Kidney glomerular epithelial cell (primary cell): ENCODE results near the gene TGFB2.

Experiments used
- DNase-seq: peaks from one replicate; lab custom pipeline; 2025; lab: John Stamatoyannopoulos, UW

Gene TGFB2

DNA sequence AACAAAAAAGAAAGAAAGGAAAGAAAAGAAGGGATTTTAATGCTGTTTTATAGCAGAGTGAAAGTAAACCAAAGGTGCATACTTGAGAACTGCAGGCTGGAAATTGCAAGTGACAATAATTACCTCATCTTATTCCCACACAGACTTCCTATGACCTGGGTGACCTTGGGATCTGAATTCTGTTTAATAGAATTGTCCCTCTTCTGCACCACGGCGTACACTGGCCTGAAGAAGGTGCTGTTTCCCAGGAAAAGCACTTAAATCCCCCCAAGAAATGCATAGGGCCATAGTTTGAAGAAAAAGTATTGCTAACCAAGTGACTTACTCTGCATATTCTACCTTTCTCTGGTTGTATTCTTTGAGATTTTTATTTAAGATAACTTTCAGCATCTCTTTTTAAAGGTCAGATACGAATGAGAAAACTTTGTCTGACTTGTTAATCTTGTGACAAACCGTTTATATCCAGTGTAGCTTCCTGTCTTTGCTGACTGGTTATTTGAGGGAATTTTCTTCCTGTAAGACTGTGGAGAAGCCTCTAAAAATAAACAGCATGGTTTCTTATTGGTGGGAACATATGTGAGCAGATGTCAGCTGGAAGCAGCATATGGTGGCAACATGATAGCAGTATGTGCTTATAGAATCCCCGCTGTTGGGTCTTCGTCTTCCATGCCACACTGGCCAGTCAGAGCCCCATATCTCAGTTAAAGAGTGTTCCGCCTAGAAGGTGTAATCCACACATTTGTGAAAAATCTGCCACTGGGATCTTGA, 16.3 kb downstream of the TGFB2 start:
- no peak for DNase-seq

DNA sequence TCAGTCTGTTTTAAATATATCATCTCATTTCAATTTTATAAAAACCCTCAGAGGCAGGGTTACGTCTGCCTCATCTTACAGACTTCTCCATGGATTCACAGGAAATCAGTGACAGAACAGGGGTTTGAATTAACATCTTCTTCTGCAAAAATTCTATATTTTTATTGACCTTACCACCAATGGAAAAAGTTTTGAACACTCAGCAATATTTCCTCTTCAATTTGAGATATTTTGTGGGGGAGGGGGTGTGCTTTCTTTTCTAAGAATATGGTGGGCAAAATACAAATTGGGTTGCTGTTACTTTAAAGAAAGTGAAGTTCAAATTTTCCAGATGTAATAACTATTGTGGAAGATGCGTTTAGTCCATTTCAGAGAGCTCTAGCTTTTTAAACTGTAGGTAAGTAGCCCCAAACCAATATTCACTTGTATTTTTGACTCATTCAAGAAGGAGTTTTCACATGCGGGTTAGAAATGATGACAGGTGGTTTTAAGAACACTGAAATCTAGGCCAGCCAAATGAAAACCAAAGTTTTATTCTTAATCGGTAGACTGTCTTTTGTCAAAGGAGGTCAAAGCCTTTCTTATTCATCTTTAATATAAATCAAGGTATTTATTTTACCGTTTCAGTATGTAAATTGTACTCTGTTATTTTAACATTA, 17.4 kb downstream of the TGFB2 start:
- DNase-seq, result no peak

DNA sequence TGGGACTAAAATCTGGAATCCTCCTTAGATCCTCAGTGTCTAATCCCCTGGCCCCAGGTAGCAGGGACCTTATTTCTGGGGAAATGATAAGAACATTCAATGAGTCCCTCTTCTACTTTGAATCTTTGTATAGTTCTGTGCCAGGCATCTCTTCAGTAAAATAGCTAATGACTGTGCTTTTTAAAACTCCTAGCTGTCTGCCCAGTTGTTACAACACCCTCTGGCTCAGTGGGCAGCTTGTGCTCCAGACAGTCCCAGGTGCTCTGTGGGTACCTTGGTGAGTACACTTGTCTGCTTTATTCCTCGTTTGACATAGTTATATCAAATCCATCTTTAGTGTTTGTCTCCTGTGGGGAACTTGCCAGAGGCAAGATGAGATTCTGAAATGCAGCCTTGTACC, 18.0 kb downstream of the TGFB2 start:
- no peak for DNase-seq

DNA sequence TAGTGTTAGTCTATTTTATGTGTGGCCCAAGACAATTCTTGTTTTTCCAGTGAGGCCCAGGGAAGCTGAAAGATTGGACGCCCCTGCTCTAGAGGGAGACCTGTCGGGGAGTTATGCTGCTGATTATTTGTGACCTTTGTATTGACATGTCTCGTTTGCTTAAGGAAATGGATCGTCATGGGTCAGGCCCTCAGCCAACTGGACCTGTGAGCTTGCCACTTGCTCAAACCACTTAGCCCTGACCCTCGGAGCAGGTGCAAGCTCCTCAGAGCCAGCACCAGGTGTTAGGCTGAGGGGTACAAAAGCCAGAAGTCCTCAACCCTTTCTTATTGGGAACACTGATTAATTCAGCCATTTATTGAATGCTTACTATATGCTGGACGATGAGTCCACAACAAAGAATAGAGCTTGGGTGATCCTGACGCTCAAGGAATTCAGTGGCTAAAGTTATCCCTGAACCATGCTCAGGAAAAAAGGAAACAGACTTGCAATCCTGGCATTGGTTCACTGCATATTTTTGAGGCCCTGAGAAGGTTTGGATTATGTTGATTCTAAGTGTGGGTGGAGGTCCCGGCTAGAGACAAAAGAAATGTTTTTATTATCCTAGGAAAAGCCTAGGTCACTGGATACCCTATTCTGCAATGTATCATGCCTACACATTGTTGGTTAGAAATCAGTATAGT, 19.0 kb downstream of the TGFB2 start:
- no peak for DNase-seq

DNA sequence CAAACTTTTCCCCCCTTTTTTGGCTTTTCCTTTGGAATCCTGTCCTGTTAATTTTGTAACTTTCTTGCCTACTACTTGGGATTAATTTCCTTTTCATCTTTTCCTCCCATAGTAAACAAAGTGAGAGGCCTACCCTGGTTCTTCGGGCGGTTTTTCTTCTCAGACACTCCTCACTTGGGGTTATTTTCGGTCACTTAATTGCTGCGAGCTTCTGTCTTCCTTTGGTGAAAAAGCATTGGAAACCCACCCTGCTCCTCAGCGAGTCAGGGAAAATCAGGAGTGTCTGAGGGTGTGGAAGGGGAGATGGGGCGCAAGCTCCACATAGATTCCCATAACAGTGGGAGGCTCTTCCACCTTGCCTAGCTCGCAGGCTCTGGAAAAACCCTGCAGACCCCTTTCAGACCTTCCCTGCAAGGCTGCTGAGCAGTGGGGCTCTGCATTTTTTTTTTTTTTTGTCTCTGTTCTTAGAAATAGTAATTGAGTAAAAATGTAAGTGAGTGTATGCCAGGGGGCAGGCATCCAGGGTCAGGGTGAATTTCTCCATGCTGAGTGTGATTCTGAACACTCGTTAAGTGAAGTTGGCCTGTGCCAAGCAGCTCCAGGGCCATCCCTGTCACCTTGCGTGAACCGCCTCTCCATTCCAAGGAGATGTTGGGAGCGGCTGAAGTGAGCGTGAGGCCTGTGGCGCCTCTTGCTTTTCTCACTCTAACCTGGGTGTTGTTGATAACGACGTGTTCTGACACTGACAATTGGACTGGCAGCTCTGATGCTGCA, 20.3 kb downstream of the TGFB2 start:
- no peak for DNase-seq

DNA sequence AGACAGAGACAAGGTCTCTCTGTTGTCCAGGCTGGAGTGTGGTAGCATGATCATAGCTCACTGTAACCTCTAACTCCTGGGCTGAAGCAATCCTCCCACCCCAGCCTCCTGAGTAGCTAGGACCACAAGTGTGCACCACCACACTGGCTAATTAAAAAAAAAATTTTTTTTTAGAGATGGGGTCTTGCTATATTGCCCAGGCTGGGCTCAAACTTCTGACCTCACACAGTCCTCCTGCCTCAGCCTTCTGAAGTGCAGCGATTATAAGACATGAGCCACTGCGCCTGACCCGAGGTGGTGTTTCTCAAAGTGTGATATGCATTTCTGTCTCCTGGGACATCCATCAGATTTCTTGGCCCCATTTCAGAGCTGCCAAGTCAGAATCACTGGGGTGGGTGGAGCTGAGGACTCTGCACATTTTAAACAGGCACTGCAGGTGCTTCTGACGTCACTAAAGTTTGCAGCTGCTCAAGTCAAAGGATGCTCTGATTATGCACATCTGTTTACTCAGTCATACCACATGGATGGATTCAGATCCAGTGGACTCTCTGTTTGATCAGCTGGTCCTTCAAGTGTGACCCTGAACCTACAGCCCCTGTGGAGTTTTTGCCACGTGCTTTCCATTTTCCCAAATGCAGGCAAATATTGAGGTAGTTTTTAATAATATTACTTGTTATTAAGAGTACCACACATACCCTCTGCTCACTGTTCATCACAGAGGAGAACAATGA, 21.4 kb downstream of the TGFB2 start:
- DNase-seq, result no peak

DNA sequence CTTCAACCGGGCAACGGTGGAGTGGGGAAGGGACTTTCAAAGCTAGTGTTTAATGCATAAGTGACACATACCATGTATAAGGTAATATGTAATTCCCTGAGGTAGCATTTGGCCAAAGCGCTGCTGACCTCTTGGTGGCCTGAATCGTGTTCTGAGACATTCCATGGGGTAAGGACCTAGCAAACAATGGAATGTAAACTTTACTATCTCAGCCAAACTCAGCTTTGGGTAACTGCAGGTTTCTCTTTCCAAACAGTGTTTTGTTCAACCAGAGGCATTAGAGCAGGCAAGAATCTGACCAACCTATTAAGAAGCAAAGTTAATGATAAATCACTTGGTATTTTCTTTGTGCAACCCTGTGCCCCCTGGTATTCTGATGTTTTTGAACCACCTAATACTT, 22.0 kb downstream of the TGFB2 start:
- DNase-seq, result peak; percentile 85

DNA sequence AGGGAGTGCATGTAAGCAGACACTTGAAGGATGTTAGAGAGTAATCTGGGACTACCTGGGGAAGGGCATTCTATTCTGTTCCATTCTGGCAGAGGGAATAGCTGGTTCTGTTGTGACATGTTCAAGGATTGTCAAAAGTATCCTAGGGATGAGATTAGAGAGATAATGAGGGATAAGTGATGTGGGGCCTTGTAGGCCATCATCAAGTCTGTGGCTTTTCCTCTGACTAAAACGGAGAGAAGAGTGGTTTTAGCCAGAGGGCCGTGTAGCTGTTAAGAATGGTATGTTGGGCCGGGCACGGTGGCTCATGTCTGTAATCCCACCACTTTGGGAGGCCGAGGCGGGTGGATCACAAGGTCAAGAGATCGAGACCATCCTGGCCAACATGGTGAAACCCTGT, 23.6 kb downstream of the TGFB2 start:
- DNase-seq, result no peak

DNA sequence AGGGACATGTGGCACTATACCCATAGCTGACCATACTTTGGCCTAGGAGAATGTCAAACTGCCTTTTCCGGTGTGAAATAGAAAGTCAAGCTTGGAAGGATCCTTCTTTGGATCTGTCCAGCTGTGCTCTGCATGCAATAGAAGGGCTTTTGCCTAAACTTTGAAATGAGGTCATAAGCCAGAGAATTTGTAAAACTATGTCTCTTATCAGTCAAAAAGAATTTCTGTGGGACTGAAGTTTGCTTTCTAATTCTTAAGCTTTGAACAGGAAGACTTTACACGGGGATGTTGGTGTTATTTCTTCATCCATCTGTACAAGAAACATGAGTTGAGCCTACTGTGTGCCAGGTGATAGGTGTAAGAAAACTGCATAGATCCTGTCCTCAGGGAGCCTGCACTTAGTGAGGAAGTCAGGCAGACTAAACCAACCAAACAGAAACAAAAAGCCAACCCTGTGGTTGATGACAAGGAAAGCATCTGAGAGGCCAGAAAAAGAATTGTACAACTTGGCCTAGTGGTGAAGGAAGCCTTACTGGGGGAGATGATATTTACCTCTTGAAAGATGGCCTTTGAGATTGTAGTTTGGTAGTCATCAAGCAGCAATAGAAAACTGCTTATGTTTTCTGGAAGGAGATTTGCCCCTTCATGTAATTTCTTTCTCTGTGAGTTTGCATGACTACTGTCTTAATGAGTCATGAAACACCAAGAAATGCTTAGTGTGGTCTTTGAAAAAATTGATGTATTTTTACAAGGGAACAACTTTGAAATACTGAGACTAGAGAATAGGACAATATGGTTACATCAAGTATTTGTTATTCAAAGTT, 24.8 kb downstream of the TGFB2 start:
- peak; percentile 68 for DNase-seq

DNA sequence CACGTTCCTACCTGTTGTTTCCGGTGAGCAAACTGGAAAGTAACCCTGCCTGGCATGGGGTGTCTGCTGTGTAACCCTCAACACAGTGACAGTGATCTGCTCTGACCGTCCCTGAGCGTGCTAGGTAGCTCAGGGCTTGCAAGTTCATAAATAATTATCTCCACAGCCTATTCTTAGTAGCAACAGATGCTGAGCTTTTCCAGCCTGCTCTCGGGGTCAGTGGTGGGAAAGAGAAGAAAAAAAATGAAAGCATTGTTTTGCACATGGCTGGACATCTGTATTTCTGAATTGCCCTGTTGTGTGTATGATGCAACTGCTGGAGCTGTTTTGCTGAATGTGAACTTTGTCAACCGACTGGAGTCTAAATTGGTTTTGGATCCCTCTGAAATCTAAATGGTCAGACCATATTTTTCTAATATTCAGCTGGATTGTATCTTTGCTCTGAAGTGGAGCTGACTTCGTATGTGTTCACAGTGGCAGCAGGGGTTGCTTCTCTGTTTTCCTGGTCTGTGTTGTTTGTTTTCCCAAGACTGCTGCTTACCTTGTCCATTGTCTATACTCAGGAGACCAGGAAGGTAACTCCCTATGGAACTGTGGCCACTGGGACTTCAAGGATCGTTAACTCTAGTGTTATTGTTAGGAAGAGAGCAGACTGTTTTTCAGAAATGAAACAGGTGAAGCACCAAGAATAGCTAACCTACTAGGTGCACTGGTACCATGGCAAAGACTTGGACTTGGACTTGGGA, 27.0 kb downstream of the TGFB2 start:
- DNase-seq, result no peak

DNA sequence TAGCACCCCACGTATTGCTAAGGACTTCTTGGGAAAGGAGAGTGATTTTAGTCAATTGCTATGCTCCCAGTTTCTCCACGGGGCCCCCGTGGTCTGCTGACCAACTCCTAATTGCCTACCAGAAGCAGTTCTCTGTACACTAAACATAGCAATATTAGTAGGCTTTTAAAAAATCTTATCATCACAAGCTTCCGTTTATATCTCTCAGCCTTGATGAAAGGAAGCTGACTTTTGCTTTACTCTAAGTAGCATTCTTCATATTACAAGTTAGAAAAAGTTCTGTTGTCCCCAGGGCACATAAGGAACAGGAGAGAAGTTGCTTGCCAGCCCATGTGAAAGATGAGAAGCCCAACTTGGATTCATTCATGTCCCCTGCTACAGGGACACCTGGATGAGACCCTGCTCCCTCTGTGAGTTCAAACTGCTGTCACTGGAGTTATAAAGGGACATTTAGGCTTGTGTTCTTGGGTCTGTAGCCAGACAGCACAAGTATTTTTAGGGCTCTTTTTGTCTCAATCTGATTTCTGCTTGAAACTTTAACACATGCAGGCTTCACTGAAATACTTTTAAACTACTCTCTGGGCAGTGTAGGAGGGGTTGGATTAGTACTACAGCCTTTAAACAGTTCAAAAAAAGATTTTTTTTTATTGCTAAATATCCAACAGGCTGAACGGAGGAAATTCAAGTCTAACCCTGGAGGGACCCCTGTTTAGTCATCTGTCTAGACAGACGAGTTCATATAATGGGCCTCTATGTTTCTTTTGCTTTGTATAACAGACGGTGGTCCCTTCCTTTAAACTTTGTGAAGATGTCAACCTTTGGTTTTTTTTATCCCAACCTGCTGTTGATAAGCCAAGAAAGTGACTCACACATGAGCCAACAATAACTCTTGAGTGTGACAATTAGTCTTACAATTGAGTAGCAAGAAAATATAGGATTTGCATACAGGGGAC, 29.5 kb downstream of the TGFB2 start:
- peak; percentile 66 for DNase-seq

DNA sequence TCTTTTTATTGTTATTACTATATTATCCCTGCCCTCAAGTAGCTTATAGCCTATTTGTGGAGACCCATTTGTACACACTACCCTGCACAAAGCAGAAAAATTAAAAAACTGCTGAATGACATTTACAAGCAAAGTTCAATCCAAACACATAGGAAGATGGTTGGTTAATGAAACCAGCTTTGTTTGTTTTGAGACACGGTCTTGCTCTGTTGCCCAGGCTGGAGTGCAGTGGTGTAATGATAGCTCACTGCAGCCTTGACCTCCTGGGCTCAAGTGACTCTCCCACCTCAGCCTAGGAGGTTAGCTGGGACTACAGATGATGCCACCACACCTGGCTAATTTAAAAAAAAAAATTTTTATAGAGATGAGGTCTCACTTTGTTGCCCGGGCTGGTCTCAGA, 31.6 kb downstream of the TGFB2 start:
- DNase-seq, result peak; percentile 49

DNA sequence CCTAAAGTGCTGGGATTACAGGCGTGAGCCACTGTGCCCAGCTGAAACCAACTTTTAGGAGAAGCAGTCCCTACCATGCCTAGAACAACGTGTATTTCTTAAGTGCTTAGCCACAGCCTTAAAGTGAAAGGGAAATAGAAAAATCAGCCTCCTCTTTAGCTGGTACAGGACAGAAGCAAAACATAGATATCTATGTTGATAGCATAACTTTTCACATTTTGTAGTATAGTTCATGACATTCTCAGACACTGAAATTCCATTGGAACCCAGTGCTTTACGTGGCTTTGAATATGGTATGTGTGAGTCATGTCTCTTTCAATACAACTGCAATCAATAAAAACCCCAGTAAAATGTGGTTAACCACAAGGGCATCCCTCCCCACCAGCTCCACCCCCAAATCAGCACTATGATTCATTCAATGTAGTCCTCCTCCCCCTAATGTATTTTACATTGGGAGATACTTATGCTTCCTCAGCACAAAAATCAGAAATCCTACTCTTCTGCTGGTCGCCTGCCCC, 32.1 kb downstream of the TGFB2 start:
- DNase-seq, result peak; percentile 92

DNA sequence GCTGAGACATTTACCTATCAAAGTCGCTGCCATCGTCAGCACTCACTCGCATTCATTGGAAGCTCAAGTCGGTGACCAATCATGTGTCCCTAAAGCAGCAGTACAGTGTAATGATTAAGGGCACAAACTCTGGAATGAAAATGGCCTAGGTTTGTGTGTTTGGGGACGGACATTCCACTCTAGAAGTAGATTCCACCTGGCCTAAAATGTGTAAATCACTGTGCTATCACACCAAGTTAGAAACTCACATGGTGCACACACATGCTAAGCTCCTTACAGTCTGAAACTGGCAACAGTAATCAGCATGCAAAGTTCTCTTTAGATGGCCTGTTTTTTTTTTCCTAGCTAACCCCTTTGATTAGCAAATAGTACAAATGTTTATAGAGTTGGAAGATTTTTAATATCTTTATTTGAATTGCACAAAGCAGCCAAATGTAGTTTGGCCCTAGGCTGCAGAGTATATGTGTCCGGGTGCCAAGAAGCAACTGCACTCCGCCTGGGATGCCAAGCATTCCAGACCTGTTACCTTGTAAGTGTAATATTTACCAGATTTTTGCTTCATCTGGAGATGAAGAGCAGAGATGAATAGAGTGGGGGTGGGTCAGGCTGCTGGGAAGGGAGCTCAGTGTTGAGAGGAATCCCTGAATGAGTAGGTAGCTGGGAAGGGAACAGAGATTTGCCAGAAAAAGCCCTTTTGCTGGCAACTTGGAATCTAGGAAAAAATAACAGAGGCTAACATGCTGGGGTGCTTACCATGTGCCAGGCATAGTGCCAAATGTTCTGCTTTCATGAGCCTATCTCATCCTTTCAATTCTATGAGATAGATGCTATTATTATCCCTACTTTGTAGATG, 35.2 kb downstream of the TGFB2 start:
- peak; percentile 94 for DNase-seq

DNA sequence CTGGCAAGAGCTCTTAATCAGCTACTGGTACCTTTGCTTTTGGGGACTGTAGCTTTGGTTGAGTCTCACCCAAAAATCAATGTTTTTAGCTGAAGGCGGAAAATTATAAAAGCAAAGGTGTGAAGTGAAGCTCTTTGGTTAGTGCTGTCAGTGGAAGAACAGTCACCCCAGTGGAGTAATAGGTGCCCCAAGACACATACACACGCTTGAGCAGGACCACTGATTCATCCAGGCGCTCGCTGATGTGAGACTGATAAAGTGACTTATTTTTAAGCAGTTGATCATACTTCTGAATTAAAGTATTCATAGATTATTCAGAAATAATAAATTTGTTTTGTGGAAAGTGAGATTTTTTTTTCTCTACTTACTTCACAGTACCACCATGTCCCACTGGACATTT, 37.1 kb downstream of the TGFB2 start:
- DNase-seq, result no peak

DNA sequence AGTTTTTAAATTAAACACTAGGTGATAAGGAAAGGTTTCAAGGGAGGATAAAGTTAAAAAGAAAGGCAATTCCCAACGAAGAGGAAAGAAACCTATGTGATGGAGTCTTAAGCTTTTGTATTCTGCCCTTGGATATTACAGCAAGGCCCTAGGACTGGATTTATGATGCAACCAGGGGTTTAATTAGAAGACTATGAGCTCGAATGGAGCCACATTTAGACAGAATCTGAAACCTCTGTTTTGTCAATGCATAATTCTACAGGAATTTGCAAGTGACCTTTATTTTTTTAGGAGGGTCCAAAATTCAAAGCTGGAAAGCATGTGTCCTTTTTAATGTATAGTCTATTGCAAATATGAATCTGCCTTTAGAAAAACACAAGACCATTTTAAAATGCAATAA, 37.9 kb downstream of the TGFB2 start:
- DNase-seq, result no peak

DNA sequence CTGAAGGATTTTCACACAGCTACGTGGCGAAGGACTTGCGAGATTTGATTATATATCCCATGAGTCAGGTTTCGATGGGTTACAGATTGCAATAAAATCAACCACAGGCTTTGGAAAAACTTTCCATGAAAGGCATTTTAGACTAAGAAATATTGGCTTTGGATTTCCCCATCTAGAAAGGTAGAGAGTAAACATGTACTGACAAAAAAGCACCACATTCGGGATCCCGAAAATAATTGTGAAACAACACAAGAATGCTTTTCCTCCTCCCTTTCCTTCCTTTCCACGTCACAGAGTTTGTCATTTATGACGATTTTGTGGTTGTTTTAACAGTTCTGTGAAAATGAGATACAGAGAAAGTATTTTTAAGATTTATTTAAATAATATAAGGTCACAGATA, 38.5 kb downstream of the TGFB2 start:
- no peak for DNase-seq

DNA sequence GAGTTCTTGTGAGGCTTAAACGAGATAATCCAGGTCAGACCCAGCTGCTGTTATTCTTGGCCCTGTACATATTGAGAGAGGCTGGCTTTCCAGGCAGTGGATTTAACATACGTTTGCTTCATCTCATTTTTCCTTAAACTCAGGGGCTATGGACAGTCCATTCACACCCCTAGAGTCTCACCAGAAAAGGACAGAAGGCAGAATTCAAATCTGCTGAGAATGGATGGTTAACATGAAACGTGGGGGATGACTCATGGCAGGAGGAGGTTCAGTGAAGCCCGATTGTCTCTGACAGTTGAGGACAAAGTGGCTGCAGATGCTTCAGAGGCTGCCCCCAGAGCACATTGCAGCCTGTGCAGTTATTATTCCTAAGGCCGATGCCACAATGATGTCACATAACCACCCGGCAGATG, 39.5 kb downstream of the TGFB2 start:
- peak; percentile 42 for DNase-seq
